HFFc6 (cell line): ENCODE measurements around the gene DGUOK. TPM values are rescaled to one million over a fixed set of nuclear protein-coding genes. Genes with fewer than 3 reads are reported as not detected.

Experiments
- DNase-seq: peaks from one replicate; pipeline ENCODE4 v3.0.0-alpha.2; 2018
- H3K27ac Mint-ChIP-seq: 2 replicates; pipeline ENCODE4 v1.8.0; 2020; ENCODE audit warnings: mild to moderate bottlenecking, mixed read lengths
- H3K27me3 Mint-ChIP-seq: 2 replicates; pipeline ENCODE4 v1.8.0; 2021; ENCODE audit warnings: mild to moderate bottlenecking, moderate library complexity, mixed read lengths; ENCODE audit not compliant: insufficient read depth
- H3K36me3 Mint-ChIP-seq: 2 replicates; pipeline ENCODE4 v1.8.0; 2021; ENCODE audit warnings: low read depth, mixed read lengths
- H3K4me1 Mint-ChIP-seq: 2 replicates; pipeline ENCODE4 v1.8.0; 2020; ENCODE audit warnings: low read depth, mixed read lengths
- H3K4me3 Mint-ChIP-seq: 2 replicates; pipeline ENCODE4 v1.8.0; 2020; ENCODE audit warnings: mild to moderate bottlenecking, moderate library complexity, mixed read lengths
- H3K9me3 Mint-ChIP-seq: 2 replicates; pipeline ENCODE4 v1.8.0; 2020; ENCODE audit warnings: mild to moderate bottlenecking, mixed read lengths
- total RNA-seq, 6 experiments: library from RNA; stranded (reverse); fragmentation: NEBNext Ultra II Directional; extraction: Animal tissue kit (Norgen Biotek cat#: 25700); gene quantifications; 2 replicates in 1 of 6; 3 replicates in 5 of 6; pipeline ENCODE4 v1.2.3, GENCODE V29; 2021
- TF ChIP-seq, protein P1 (sequence below): fragments of 200-600 bp; sonication (generic); IDR thresholded peaks from 2 replicates; pipeline ENCODE4 v1.5.0; 2021; ENCODE audit warnings: antibody characterized with exemption, mild to moderate bottlenecking

DGUOK gene
- total RNA-seq, 6 experiments from 2014 or later, result 63.2 to 73.3 (median 69.3) TPM

DNA sequence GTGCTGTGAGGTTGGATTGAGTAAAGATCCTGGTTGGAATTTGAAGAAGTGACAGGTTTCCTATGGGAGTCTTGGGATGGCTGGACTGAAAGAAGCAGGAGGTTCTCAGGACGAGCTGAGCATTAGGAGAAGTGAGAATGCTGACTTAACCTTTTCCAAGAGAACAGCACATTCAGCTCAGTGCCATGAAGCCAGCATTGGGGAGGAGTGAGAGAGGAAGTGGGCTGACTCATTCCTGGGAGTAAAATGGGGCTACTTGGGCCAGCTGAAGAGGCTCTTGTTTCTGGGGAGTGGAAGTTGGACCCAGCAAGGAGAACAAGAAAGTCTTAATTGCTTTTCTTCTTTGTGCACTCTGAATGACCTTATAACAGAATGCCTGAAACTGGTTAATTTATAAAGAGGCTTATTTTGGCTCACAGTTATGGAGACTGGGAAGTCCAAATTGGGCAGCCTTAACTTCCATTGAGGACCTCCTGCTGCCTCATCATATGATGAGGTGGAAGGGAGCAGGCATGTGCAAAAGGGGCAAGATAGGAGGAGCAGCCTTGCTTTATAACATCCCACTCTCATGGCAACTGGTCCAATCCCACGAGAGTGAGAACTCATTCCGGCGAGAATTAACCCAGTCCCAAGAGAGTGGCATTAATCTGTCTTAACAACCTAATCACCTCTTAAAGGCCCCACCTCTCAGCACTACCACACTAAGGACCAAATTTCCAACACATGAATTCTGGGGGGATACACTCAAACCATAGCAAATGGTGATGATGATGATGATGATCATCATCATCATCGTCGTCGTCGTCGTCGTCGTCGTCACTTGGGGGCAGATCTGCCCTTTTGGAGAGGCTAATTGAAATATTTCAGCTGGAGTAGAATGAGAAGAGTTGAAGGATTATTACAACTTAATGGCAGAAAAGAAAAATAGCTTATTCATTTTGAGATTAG, 26.1 kb downstream of the DGUOK start:
- DNase-seq, result peak; percentile 35
- H3K9me3 Mint-ChIP-seq, result no peaks in the 10 kb centered on the region
- no peaks in the 10 kb centered on the region for H3K27me3 Mint-ChIP-seq
- TF ChIP-seq, protein P1, sequence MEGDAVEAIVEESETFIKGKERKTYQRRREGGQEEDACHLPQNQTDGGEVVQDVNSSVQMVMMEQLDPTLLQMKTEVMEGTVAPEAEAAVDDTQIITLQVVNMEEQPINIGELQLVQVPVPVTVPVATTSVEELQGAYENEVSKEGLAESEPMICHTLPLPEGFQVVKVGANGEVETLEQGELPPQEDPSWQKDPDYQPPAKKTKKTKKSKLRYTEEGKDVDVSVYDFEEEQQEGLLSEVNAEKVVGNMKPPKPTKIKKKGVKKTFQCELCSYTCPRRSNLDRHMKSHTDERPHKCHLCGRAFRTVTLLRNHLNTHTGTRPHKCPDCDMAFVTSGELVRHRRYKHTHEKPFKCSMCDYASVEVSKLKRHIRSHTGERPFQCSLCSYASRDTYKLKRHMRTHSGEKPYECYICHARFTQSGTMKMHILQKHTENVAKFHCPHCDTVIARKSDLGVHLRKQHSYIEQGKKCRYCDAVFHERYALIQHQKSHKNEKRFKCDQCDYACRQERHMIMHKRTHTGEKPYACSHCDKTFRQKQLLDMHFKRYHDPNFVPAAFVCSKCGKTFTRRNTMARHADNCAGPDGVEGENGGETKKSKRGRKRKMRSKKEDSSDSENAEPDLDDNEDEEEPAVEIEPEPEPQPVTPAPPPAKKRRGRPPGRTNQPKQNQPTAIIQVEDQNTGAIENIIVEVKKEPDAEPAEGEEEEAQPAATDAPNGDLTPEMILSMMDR, result no peak
- no peak overlapping the region for H3K4me3 Mint-ChIP-seq
- peaks cover 30% of the 10 kb centered on the region for H3K4me1 Mint-ChIP-seq
- peak overlapping the region; percentile 34 for H3K27ac Mint-ChIP-seq
- peaks cover 64% of the 10 kb centered on the region for H3K36me3 Mint-ChIP-seq

DNA sequence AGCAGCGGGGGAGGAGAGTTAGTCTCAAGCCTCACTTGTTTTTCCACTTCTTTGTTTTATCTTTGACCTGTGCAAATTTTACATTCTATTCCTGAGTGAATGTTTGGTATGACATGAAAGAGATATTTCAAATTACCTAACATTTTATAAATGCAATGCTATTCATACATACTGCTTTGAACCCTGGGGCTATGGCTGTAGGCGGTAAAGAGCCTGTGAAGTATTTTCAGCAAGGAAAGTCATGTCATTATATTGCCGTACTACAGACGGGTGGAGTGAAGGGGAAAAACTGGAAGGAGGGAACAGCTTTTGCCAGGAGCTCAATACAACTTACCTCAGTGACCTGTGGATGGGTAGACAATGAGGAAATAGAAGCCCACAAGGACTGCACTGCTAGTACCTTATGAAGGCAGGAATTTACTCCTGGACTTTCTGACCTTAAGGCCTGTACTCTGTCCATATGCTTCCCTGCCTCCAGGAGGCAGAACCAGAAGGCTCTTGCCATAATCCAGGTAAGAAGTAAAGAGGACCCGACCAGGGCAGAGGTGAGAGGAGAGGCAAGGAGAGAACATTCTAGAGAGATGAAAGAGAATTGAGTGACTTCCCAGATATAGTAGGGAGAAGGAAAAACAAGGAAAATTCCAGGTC, 29.7 kb downstream of the DGUOK start:
- H3K27ac Mint-ChIP-seq, result no peak overlapping the region
- H3K36me3 Mint-ChIP-seq, result peaks cover 66% of the 10 kb centered on the region
- no peaks in the 10 kb centered on the region; the same call in 1 of the 2 replicates for H3K27me3 Mint-ChIP-seq
- H3K4me3 Mint-ChIP-seq, result no peak overlapping the region
- H3K9me3 Mint-ChIP-seq, result no peaks in the 10 kb centered on the region
- TF ChIP-seq, protein P1, result no peak
- DNase-seq, result no peak
- H3K4me1 Mint-ChIP-seq, result peaks cover 25% of the 10 kb centered on the region

DNA sequence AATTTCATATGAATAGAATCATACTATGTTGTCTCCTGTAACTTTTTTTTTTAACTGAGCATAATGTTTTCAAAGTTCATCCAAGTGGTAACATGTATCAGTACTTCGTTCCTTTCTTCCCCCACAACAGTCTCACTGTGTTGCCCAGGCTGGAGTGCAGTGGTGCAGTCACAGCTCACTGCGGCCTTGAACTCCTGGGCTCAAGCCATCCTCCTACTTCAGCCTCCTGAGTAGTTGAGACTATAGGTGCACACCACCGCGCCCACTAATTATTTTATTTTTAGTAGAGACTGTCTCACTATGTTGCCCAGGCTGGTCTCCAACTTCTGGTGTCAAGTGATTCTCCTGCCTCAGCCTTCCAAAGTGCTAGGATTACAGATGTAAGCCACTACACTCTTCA, 34.6 kb downstream of the DGUOK start:
- H3K27ac Mint-ChIP-seq, result no peak overlapping the region
- DNase-seq, result no peak
- peaks cover 5% of the 10 kb centered on the region; the same call in 1 of the 2 replicates for H3K9me3 Mint-ChIP-seq
- H3K4me3 Mint-ChIP-seq, result no peak overlapping the region
- peaks cover 40% of the 10 kb centered on the region for H3K36me3 Mint-ChIP-seq
- peaks cover 7% of the 10 kb centered on the region for H3K4me1 Mint-ChIP-seq
- TF ChIP-seq, protein P1, result no peak
- peaks cover 3% of the 10 kb centered on the region for H3K27me3 Mint-ChIP-seq

DNA sequence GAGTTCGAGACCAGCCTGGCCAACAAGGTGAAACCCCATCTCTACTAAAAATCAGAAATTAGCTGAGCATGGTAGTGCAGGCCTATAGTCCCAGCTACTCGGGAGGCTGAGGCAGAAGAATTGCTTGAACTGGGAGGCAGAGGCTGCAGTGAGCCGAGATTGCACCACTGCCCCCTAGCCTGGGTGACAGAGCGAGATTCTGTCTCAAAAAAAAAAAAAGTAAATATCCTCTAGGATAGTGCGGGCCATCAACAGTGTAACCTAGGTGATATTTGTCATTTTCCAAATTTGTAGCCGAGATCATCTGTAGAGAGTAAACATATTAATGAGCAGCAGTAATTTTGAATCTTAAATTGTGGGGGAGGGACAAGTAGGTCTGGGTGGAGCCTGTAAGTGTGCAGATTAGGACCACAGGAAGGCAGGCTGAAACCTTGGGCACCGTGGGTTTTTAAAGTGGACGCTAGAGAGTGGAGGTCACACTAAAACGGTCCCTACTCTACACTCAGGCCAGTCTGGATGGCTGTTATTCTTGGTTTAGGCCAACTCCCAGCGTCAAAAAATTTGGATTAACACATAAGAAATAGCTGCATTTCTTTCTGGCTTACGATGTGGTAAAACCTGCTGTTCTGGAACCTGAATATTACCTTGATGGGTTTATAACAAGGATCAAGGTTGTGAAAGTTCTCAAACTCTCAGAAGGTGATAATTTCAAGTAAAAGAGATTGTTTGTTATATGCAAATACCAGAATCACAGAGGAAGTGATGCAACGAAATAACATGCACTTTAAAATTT, 35.3 kb downstream of the DGUOK start:
- Mint-ChIP-seq H3K9me3 (peaks cover 5% of the 10 kb centered on the region; the same call in 1 of the 2 replicates), H3K4me1 (peaks cover 1% of the 10 kb centered on the region), H3K36me3 (peaks cover 34% of the 10 kb centered on the region), H3K27me3 (peaks cover 3% of the 10 kb centered on the region), H3K4me3 (no peak overlapping the region), H3K27ac (no peak overlapping the region)
- TF ChIP-seq, protein P1, result no peak
- DNase-seq, result no peak

DNA sequence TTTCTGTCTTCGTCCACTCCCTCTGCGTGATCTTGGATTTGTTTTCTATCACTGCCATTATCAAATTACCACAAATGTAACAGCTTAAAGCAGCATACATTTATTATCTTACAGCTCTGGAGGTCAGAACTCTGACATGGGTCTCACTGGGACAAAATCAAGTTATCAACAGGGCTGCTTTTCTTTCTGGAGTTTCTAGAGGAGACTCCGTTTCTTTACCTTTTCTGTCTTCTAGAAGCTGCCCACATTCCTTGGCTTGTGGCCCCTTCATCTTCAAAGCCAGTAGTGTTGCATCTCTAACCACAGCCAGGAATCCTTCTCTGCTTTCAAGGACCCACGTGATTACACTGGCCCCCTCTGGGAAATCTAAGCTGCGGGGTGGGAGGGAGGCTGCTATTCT, 36.1 kb downstream of the DGUOK start:
- Mint-ChIP-seq H3K9me3 (peaks cover 5% of the 10 kb centered on the region; the same call in 1 of the 2 replicates), H3K36me3 (peaks cover 31% of the 10 kb centered on the region), H3K27ac (no peak overlapping the region), H3K4me1 (no peaks in the 10 kb centered on the region), H3K4me3 (no peak overlapping the region), H3K27me3 (peaks cover 3% of the 10 kb centered on the region)
- TF ChIP-seq, protein P1, result no peak
- DNase-seq, result no peak
